GM21576 (cell line): ENCODE results near the gene MTOR.
"Not testable (repeated sequence)": the region's sequence is repeated elsewhere in the genome, so short reads cannot be mapped to it uniquely, and the experiment has no call there.

Source experiments
- ATAC-seq: cut with Tn5 transposase; IDR thresholded peaks from one replicate; pipeline ENCODE4 v1.9.1; 2021; ENCODE audit warnings: mild to moderate bottlenecking, moderate library complexity; ENCODE audit not compliant: unreplicated experiment

Gene MTOR

GRCh38 chr1:11280719-11281376 is 18.5 kb upstream of the MTOR start:
- peak; percentile 54 for ATAC-seq

- no peak for ATAC-seq
Measured at GRCh38 chr1:11279630-11280029, 17.3 kb upstream of the MTOR start.

GRCh38 chr1:11279152-11279551 is 16.8 kb upstream of the MTOR start:
- ATAC-seq: no peak

- no peak for ATAC-seq
Measured at GRCh38 chr1:11273595-11274234, 11.4 kb upstream of the MTOR start.

- peak; percentile 78 for ATAC-seq
Measured at GRCh38 chr1:11272832-11273594, 10.7 kb upstream of the MTOR start, which contains the start of gene UBIAD1. Gene UBIAD1 (plus strand): TSS chr1:11273198. CDS start chr1:11273532, 334 bp downstream.

- no peak for ATAC-seq
Measured at GRCh38 chr1:11272544-11272831, 10.1 kb upstream of the MTOR start.

- not testable (repeated sequence) for ATAC-seq
Measured at GRCh38 chr1:11267350-11268337, 5.3 kb upstream of the MTOR start.

GRCh38 chr1:11266268-11267074 is 4.1 kb upstream of the MTOR start:
- no peak for ATAC-seq

- ATAC-seq: no peak
Measured at GRCh38 chr1:11256299-11256698, 6.1 kb downstream of the MTOR start.

- no peak for ATAC-seq
Measured at GRCh38 chr1:11253226-11253625, 9.1 kb downstream of the MTOR start.

GRCh38 chr1:11252538-11252937 is 9.8 kb downstream of the MTOR start:
- no peak for ATAC-seq

GRCh38 chr1:11248169-11248568 is 14.2 kb downstream of the MTOR start:
- ATAC-seq: no peak

GRCh38 chr1:11245904-11246719 is 16.2 kb downstream of the MTOR start:
- ATAC-seq: no peak

- no peak for ATAC-seq
Measured at GRCh38 chr1:11245248-11245647, 17.1 kb downstream of the MTOR start.

GRCh38 chr1:11238311-11238710 is 24.0 kb downstream of the MTOR start:
- ATAC-seq: no peak

- no peak for ATAC-seq
Measured at GRCh38 chr1:11237356-11237755, 25.0 kb downstream of the MTOR start.

- ATAC-seq: no peak
Measured at GRCh38 chr1:11233208-11233607, 29.1 kb downstream of the MTOR start.

GRCh38 chr1:11229203-11229602 is 33.1 kb downstream of the MTOR start:
- no peak for ATAC-seq
